Keratinocyte (primary cell): ENCODE results near the gene KCND2. TPM values are rescaled to one million over a fixed set of nuclear protein-coding genes. Genes with fewer than 3 reads are reported as not detected.

Source experiments
- DNase-seq: peaks from one replicate; pipeline ENCODE4 v3.0.0-alpha.2; 2011; ENCODE audit warnings: low read depth, missing footprints, low spot score
- FAIRE-seq: peaks from 2 replicates; lab custom pipeline; 2011; peaks lifted over from hg19 to GRCh38; lab: Jason Lieb, UNC
- H2AFZ ChIP-seq: 2 replicates; pipeline ENCODE4 v1.6.0; 2012; ENCODE audit warnings: low read length, control low read depth, inconsistent platforms; ENCODE audit not compliant: control insufficient read depth
- H3K27ac ChIP-seq: 2 replicates; pipeline ENCODE4 v1.5.1; 2011; ENCODE audit warnings: low read length; ENCODE audit not compliant: control insufficient read depth, insufficient read depth
- H3K27me3 ChIP-seq: 3 replicates; pipeline ENCODE4 v1.6.0; 2011; ENCODE audit warnings: low read length; ENCODE audit not compliant: control insufficient read depth, insufficient read depth; ENCODE audit errors: extremely low read depth
- H3K36me3 ChIP-seq, 2 experiments: 2 replicates in 1 of 2; 3 replicates in 1 of 2; pipeline ENCODE4 v1.5.1; 2011; ENCODE audit warnings: low read length in 2 of 2, mild to moderate bottlenecking in 1 of 2; ENCODE audit not compliant: control insufficient read depth in 2 of 2, insufficient read depth in 2 of 2; ENCODE audit errors: extremely low read depth in 1 of 2
- H3K4me1 ChIP-seq: 3 replicates; pipeline ENCODE4 v1.5.1; 2011; ENCODE audit warnings: low read length; ENCODE audit not compliant: control insufficient read depth, insufficient read depth; ENCODE audit errors: extremely low read depth
- H3K4me2 ChIP-seq: 3 replicates; pipeline ENCODE4 v1.6.0; 2011; ENCODE audit warnings: low read depth, low read length; ENCODE audit not compliant: control insufficient read depth, insufficient read depth; ENCODE audit errors: extremely low read depth
- H3K4me3 ChIP-seq, 3 experiments: fragments of 200-600 bp in 1 of 3; sonication (generic) in 1 of 3; 2 replicates in 2 of 3; 3 replicates in 1 of 3; pipeline ENCODE4 v1.5.1; 2011 to 2016; ENCODE audit warnings: low read length in 3 of 3, mild to moderate bottlenecking in 3 of 3, control low read depth in 2 of 3, inconsistent platforms in 1 of 3, low read depth in 1 of 3, mixed read lengths in 1 of 3, mixed run types in 1 of 3, moderate library complexity in 1 of 3; ENCODE audit not compliant: control insufficient read depth in 2 of 3, insufficient read depth in 2 of 3; ENCODE audit errors: extremely low read depth in 1 of 3
- H3K79me2 ChIP-seq: 2 replicates; pipeline ENCODE4 v1.6.0; 2012; ENCODE audit warnings: low read length; ENCODE audit not compliant: control insufficient read depth, insufficient read depth
- H3K9ac ChIP-seq: 3 replicates; pipeline ENCODE4 v1.6.0; 2011; ENCODE audit warnings: low read length; ENCODE audit not compliant: control insufficient read depth, insufficient read depth; ENCODE audit errors: extremely low read depth
- H3K9me1 ChIP-seq: 3 replicates; pipeline ENCODE4 v1.6.0; 2011; ENCODE audit warnings: low read length; ENCODE audit not compliant: control insufficient read depth, insufficient read depth; ENCODE audit errors: extremely low read depth
- H3K9me3 ChIP-seq: 2 replicates; pipeline ENCODE4 v1.5.1; 2012; ENCODE audit warnings: low read depth, low read length; ENCODE audit not compliant: control insufficient read depth
- H4K20me1 ChIP-seq: 3 replicates; pipeline ENCODE4 v1.6.0; 2011; ENCODE audit warnings: low read length; ENCODE audit not compliant: control insufficient read depth, insufficient read depth; ENCODE audit errors: extremely low read depth
- EZH2 ChIP-seq: IDR thresholded peaks from one replicate; pipeline ENCODE4 v1.6.1; 2012; ENCODE audit warnings: inconsistent platforms, mild to moderate bottlenecking, low read length, moderate library complexity
- dilution Hi-C: fragments of 300-500 bp; cut with MboI; formaldehyde crosslinking; loops from one replicate; pipeline ENCODE4 v1.7.0; 2020; ENCODE audit warnings: low sequenced_read_pairs; ENCODE audit not compliant: extremely low pct_ligation_motif_present
- polyA plus RNA-seq, 5 experiments: library from polyadenylated mRNA; depleted of rRNA in 3 of 5; stranded (reverse) in 3 of 5; stranded (forward) in 1 of 5; unstranded in 1 of 5; fragments of >200 nt; gene quantifications; 1 replicate in 1 of 5; 2 replicates in 3 of 5; 3 replicates in 1 of 5; pipeline versions ENCODE4 v1.2.1 to v1.2.3, GENCODE V29; 2011 to 2012; ENCODE audit warnings: missing spikeins in 2 of 5, low read depth in 1 of 5, low replicate concordance in 1 of 5
- TF ChIP-seq, protein P1 (sequence below), 3 experiments: IDR thresholded peaks in 1 of 3; conservative IDR thresholded peaks in 1 of 3; optimal IDR thresholded peaks in 1 of 3; 2 replicates in 2 of 3; 3 replicates in 1 of 3; pipeline versions ENCODE3 to v1.5.1; 2011; ENCODE audit warnings: low read length in 3 of 3, mild to moderate bottlenecking in 3 of 3, moderate library complexity in 2 of 3, control low read depth in 1 of 3, inconsistent platforms in 1 of 3; ENCODE audit not compliant: insufficient read depth in 2 of 3; ENCODE audit errors: extremely low read depth in 1 of 3

Gene KCND2
- polyA plus RNA-seq, 1 donor (not counting 4 experiments of a cell fraction or from before 2014, with no cell fraction given), result not detected

DNA sequence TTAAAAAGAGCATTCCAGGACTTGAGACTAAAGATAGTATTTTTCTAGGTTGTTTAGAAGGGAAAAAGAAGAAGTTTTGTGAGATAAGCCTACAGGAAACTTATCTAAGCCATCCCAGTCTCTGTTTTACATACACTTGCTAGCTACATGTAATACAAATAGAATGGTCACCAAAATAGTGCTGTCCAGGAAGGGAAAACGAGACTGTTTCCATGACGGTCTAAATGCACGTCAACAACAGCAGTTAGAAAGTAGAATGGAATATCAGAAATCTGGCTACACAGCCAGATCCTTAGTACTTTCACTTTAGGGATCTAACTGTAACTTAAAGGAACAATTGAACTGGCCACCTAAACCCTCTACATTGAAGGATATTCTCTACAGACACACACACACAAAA is 467.4 kb downstream of the KCND2 start:
- Histone ChIP-seq H4K20me1 (no peaks in the 10 kb centered on the region), H3K9me3 (no peaks in the 10 kb centered on the region), H3K4me3 (no peak overlapping the region), H2AFZ (no peak overlapping the region), H3K79me2 (no peaks in the 10 kb centered on the region), H3K9me1 (no peaks in the 10 kb centered on the region), H3K4me1 (no peaks in the 10 kb centered on the region), H3K27ac (no peak overlapping the region), H3K9ac (no peak overlapping the region), H3K27me3 (no peaks in the 10 kb centered on the region), H3K36me3 (no peaks in the 10 kb centered on the region), H3K4me2 (no peak overlapping the region)
- no peak for FAIRE-seq
- dilution Hi-C loops, result no loop called here
- TF ChIP-seq, protein P1, sequence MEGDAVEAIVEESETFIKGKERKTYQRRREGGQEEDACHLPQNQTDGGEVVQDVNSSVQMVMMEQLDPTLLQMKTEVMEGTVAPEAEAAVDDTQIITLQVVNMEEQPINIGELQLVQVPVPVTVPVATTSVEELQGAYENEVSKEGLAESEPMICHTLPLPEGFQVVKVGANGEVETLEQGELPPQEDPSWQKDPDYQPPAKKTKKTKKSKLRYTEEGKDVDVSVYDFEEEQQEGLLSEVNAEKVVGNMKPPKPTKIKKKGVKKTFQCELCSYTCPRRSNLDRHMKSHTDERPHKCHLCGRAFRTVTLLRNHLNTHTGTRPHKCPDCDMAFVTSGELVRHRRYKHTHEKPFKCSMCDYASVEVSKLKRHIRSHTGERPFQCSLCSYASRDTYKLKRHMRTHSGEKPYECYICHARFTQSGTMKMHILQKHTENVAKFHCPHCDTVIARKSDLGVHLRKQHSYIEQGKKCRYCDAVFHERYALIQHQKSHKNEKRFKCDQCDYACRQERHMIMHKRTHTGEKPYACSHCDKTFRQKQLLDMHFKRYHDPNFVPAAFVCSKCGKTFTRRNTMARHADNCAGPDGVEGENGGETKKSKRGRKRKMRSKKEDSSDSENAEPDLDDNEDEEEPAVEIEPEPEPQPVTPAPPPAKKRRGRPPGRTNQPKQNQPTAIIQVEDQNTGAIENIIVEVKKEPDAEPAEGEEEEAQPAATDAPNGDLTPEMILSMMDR (optimal IDR thresholded peaks at IDR 0.05 in 1 of 3, IDR thresholded peaks at IDR 0.05 in 1 of 3, conservative IDR thresholded peaks at IDR 0.05 in 1 of 3; ENCODE audit: extremely low read depth in 1 of 3, insufficient read depth in 2 of 3, low read length in 3 of 3), result no peak
- TF ChIP-seq EZH2, result no peak
- no peak for DNase-seq

DNA sequence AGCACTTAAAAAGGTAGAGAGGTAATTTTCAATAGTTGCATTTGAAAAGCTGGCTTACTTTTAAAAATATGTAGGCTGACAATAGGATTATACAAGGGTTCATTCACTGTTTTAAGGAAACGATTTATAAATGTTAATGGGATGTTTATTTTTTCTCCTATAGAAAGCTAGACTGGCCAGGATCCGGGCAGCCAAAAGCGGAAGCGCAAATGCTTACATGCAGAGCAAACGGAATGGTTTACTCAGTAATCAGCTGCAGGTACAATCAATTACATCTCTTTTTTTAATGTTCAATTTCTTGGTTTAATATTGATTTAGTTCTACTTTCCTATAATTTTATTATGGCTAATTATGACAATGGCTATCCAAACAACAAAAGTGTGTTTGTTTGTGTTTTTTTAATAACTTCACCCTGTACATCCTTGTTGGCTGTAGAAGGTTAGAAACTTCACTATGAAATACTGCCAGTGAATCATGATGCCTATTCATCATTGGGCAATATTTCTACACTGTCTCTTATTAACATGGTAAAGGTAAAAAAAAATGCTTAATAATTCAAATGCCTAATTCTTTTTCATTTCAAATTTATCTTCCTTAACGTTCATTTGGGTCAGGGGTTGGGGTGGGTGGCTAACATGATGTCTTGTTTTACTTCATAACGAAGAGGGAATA is 468.5 kb downstream of the KCND2 start:
- dilution Hi-C loops, result no loop called here
- FAIRE-seq, result no peak
- Histone ChIP-seq H2AFZ (no peak overlapping the region), H4K20me1 (no peaks in the 10 kb centered on the region), H3K9me1 (no peaks in the 10 kb centered on the region), H3K9me3 (no peaks in the 10 kb centered on the region), H3K9ac (no peak overlapping the region), H3K4me1 (no peaks in the 10 kb centered on the region), H3K27ac (no peak overlapping the region), H3K36me3 (no peaks in the 10 kb centered on the region), H3K4me3 (no peak overlapping the region), H3K79me2 (no peaks in the 10 kb centered on the region), H3K4me2 (no peak overlapping the region), H3K27me3 (no peaks in the 10 kb centered on the region)
- no peak for DNase-seq
- TF ChIP-seq, protein P1 (optimal IDR thresholded peaks at IDR 0.05 in 1 of 3, IDR thresholded peaks at IDR 0.05 in 1 of 3, conservative IDR thresholded peaks at IDR 0.05 in 1 of 3; ENCODE audit: extremely low read depth in 1 of 3, insufficient read depth in 2 of 3, low read length in 3 of 3), result no peak
